K562 (cell line): ENCODE results near the gene SLC19A2. TPM values are rescaled to one million over a fixed set of nuclear protein-coding genes. Genes with fewer than 3 reads are reported as not detected.

Experiments
- COPS2 ChIP-seq: fragments of 450-650 bp; conservative IDR thresholded peaks from 2 replicates; pipeline ENCODE4 v1.6.1; 2016; ENCODE audit warnings: mild to moderate bottlenecking, moderate library complexity
- MYC ChIP-seq, 2 experiments: fragments of 250-450 bp in 1 of 2; sonication (Bioruptor Pico) in 1 of 2; IDR thresholded peaks; 2 replicates each; pipeline versions ENCODE4 v1.5.1 to v1.6.1; 2012 to 2021; ENCODE audit warnings: low read depth in 2 of 2, borderline replicate concordance in 1 of 2, improper control_type of control experiment in 1 of 2, low read length in 1 of 2, mild to moderate bottlenecking in 1 of 2, moderate library complexity in 1 of 2
- ZNF24 ChIP-seq: fragments of 450-650 bp; IDR thresholded peaks from 2 replicates; pipeline ENCODE4 v1.6.1; 2016
- polyA plus RNA-seq, 8 experiments: library from polyadenylated mRNA; depleted of rRNA in 4 of 8; stranded (reverse) in 5 of 8; unstranded in 3 of 8; fragments of >200 nt; fragmentation: Nextera tagmentation in 2 of 8; fragmentation: Illumina TruSeq in 1 of 8; extraction: Ambion mirVana in 2 of 8; extraction: Trizol in 1 of 8; gene quantifications; 2 replicates each; pipeline versions ENCODE4 v1.2.1 to v1.2.3, GENCODE V29; 2011 to 2014; ENCODE audit warnings: inconsistent platforms in 1 of 8, missing spikeins in 1 of 8
- total RNA-seq, 7 experiments: library from RNA; depleted of rRNA in 6 of 7; stranded (reverse); fragments of >200 nt in 6 of 7; fragmentation: Illumina TruSeq in 2 of 7; extraction: Trizol in 2 of 7; gene quantifications; 2 replicates each; pipeline versions ENCODE4 v1.2.1 to v1.2.3, GENCODE V29; 2011 to 2021; ENCODE audit warnings: low replicate concordance in 1 of 7
- TF ChIP-seq, protein P1 (sequence below), 2 experiments: fragments of 200-800 bp in 1 of 2; sonication (Bioruptor generic) in 1 of 2; sonication (generic) in 1 of 2; formaldehyde crosslinking in 1 of 2; IDR thresholded peaks in 1 of 2; conservative IDR thresholded peaks in 1 of 2; 2 replicates each; pipeline versions ENCODE4 v1.5.0 to v1.6.1; 2016 to 2020; ENCODE audit warnings: missing compliant biosample characterization in 1 of 2, missing genetic modification characterization in 1 of 2, missing genetic modification reagents in 1 of 2
- TF ChIP-seq, protein P2 (sequence below): fragments of 450-650 bp; IDR thresholded peaks from 2 replicates; pipeline ENCODE4 v1.6.1; 2016; ENCODE audit warnings: borderline replicate concordance
- TF ChIP-seq, protein P3 (sequence below): fragments of 450-650 bp; IDR thresholded peaks from 2 replicates; pipeline ENCODE4 v1.6.1; 2016; ENCODE audit warnings: mild to moderate bottlenecking, moderate library complexity

SLC19A2 gene
- total and polyA plus RNA-seq, 9 of the 15 experiments (the other 6 are each of a cell fraction or from before 2014, with no cell fraction given) = 7.4 to 42.8 (median 19.2) TPM

DNA sequence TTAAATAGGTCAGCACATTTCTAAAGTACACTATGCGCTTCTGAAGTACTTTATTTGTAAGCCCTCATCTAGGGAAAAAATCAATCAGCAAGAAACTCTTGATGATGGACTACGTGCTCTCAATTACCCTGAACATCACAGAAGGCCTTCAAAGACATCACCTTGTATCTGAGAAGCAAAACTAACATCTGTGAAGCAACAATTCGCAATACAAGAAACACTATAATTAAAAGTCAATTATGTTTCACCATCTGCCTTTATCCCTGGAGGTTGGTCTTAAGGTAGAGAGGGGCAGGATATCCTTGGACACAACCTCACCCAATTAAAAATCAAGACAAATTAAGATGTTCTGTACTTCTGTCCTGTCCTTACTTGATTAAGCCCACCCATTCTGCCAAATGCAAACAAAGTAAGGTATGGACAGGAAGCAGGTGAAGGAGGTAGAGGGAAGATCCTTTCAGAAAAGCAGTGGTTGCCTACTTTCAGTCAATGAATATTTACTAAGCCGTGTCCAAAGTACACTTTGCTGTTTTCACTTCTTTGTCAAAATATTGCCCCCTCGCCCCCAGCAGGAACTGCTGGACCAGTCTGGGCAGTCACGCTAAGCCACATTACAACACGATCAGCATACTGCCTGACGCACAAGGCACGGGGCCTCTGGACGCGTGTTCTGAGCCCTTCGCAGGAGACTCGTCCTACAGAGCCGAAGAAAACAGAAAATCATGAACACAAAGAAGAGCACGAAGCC lies 887 bp downstream of the SLC19A2 start (continued):
- TF ChIP-seq MYC (IDR thresholded peaks at IDR 0.05; ENCODE audit: low read depth, low read length) = peak; percentile 68; the same call in 1 of the 2 replicates
- no peak for TF ChIP-seq MYC (CRISPR knock-in tag; IDR thresholded peaks at IDR 0.05; ENCODE audit: borderline replicate concordance, low read depth)
- TF ChIP-seq, protein P1, sequence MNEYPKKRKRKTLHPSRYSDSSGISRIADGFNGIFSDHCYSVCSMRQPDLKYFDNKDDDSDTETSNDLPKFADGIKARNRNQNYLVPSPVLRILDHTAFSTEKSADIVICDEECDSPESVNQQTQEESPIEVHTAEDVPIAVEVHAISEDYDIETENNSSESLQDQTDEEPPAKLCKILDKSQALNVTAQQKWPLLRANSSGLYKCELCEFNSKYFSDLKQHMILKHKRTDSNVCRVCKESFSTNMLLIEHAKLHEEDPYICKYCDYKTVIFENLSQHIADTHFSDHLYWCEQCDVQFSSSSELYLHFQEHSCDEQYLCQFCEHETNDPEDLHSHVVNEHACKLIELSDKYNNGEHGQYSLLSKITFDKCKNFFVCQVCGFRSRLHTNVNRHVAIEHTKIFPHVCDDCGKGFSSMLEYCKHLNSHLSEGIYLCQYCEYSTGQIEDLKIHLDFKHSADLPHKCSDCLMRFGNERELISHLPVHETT (CRISPR knock-in tag; conservative IDR thresholded peaks at IDR 0.05 in 1 of 2, IDR thresholded peaks at IDR 0.05 in 1 of 2) = no peak; a peak in 1 of 4 replicates
- no peak for TF ChIP-seq COPS2
- TF ChIP-seq ZNF24 = 0 out of 2 replicates have a peak, but pooled peaks have one; percentile 15
- TF ChIP-seq, protein P2, sequence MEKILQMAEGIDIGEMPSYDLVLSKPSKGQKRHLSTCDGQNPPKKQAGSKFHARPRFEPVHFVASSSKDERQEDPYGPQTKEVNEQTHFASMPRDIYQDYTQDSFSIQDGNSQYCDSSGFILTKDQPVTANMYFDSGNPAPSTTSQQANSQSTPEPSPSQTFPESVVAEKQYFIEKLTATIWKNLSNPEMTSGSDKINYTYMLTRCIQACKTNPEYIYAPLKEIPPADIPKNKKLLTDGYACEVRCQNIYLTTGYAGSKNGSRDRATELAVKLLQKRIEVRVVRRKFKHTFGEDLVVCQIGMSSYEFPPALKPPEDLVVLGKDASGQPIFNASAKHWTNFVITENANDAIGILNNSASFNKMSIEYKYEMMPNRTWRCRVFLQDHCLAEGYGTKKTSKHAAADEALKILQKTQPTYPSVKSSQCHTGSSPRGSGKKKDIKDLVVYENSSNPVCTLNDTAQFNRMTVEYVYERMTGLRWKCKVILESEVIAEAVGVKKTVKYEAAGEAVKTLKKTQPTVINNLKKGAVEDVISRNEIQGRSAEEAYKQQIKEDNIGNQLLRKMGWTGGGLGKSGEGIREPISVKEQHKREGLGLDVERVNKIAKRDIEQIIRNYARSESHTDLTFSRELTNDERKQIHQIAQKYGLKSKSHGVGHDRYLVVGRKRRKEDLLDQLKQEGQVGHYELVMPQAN = peak; percentile 56; the same call in 1 of the 2 replicates
- TF ChIP-seq, protein P3, sequence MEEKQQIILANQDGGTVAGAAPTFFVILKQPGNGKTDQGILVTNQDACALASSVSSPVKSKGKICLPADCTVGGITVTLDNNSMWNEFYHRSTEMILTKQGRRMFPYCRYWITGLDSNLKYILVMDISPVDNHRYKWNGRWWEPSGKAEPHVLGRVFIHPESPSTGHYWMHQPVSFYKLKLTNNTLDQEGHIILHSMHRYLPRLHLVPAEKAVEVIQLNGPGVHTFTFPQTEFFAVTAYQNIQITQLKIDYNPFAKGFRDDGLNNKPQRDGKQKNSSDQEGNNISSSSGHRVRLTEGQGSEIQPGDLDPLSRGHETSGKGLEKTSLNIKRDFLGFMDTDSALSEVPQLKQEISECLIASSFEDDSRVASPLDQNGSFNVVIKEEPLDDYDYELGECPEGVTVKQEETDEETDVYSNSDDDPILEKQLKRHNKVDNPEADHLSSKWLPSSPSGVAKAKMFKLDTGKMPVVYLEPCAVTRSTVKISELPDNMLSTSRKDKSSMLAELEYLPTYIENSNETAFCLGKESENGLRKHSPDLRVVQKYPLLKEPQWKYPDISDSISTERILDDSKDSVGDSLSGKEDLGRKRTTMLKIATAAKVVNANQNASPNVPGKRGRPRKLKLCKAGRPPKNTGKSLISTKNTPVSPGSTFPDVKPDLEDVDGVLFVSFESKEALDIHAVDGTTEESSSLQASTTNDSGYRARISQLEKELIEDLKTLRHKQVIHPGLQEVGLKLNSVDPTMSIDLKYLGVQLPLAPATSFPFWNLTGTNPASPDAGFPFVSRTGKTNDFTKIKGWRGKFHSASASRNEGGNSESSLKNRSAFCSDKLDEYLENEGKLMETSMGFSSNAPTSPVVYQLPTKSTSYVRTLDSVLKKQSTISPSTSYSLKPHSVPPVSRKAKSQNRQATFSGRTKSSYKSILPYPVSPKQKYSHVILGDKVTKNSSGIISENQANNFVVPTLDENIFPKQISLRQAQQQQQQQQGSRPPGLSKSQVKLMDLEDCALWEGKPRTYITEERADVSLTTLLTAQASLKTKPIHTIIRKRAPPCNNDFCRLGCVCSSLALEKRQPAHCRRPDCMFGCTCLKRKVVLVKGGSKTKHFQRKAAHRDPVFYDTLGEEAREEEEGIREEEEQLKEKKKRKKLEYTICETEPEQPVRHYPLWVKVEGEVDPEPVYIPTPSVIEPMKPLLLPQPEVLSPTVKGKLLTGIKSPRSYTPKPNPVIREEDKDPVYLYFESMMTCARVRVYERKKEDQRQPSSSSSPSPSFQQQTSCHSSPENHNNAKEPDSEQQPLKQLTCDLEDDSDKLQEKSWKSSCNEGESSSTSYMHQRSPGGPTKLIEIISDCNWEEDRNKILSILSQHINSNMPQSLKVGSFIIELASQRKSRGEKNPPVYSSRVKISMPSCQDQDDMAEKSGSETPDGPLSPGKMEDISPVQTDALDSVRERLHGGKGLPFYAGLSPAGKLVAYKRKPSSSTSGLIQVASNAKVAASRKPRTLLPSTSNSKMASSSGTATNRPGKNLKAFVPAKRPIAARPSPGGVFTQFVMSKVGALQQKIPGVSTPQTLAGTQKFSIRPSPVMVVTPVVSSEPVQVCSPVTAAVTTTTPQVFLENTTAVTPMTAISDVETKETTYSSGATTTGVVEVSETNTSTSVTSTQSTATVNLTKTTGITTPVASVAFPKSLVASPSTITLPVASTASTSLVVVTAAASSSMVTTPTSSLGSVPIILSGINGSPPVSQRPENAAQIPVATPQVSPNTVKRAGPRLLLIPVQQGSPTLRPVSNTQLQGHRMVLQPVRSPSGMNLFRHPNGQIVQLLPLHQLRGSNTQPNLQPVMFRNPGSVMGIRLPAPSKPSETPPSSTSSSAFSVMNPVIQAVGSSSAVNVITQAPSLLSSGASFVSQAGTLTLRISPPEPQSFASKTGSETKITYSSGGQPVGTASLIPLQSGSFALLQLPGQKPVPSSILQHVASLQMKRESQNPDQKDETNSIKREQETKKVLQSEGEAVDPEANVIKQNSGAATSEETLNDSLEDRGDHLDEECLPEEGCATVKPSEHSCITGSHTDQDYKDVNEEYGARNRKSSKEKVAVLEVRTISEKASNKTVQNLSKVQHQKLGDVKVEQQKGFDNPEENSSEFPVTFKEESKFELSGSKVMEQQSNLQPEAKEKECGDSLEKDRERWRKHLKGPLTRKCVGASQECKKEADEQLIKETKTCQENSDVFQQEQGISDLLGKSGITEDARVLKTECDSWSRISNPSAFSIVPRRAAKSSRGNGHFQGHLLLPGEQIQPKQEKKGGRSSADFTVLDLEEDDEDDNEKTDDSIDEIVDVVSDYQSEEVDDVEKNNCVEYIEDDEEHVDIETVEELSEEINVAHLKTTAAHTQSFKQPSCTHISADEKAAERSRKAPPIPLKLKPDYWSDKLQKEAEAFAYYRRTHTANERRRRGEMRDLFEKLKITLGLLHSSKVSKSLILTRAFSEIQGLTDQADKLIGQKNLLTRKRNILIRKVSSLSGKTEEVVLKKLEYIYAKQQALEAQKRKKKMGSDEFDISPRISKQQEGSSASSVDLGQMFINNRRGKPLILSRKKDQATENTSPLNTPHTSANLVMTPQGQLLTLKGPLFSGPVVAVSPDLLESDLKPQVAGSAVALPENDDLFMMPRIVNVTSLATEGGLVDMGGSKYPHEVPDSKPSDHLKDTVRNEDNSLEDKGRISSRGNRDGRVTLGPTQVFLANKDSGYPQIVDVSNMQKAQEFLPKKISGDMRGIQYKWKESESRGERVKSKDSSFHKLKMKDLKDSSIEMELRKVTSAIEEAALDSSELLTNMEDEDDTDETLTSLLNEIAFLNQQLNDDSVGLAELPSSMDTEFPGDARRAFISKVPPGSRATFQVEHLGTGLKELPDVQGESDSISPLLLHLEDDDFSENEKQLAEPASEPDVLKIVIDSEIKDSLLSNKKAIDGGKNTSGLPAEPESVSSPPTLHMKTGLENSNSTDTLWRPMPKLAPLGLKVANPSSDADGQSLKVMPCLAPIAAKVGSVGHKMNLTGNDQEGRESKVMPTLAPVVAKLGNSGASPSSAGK = peak; percentile 92
